Measurements from ENCODE around the gene FAM174C.

DNA sequence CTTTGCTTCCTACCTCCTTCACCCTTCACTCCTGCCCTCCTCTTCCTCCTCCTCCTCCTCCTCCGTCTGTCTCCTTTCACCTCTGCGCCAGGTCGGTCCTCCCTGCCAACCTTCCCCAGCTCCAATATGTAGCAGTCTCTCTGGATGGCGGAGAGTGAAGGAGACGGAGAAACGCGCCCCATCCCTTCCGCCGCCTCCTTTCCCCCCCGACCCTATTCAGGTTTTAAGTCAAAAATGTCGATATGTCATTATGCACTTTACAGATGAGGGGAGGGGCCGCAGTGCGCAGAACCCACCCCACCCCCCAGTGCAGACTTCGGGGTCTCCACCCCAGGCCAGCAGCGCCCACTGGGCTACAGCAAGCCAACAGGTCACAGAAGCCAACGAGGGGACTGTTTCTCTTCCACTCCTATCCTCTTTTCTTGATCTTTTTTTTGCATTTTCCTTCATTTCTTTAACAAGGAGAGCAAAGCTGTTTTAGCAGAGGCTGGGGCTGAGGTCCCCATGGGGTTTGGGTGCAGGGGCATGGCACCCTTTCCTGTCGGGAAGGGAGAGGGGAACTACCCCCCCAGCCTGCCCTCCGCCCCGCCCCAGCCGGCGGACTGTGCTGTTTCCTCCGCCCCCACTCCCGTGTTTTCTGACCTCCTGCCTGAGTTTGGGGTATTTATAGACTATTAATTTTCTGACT, 17.7 kb upstream of the FAM174C start:
- no peak for TF ChIP-seq CTCF (IDR thresholded peaks at IDR 0.05 in 2 of 3, conservative IDR thresholded peaks at IDR 0.05 in 1 of 3; ENCODE audit: borderline replicate concordance in 1 of 3, insufficient read depth in 1 of 3, low read depth in 2 of 3, low read length in 2 of 3)
- TF ChIP-seq REST (IDR thresholded peaks at IDR 0.05; ENCODE audit: low read depth): no peak
- no peak for TF ChIP-seq ZNF274 (IDR thresholded peaks at IDR 0.05; ENCODE audit: low read depth, low read length)
- no peak for TF ChIP-seq YY1 (IDR thresholded peaks at IDR 0.05; ENCODE audit: extremely low read depth, insufficient replicate concordance, low read depth, low read length)
- no peak for TF ChIP-seq SIN3A (IDR thresholded peaks at IDR 0.05; ENCODE audit: low read depth)
- no peak for TF ChIP-seq EZH2 (IDR thresholded peaks at IDR 0.05)
